ENCODE data around the gene PMPCB.
A peak's percentile ranks its signal among the peaks of the same experiment; 100 is the strongest.

The PMPCB gene

DNA sequence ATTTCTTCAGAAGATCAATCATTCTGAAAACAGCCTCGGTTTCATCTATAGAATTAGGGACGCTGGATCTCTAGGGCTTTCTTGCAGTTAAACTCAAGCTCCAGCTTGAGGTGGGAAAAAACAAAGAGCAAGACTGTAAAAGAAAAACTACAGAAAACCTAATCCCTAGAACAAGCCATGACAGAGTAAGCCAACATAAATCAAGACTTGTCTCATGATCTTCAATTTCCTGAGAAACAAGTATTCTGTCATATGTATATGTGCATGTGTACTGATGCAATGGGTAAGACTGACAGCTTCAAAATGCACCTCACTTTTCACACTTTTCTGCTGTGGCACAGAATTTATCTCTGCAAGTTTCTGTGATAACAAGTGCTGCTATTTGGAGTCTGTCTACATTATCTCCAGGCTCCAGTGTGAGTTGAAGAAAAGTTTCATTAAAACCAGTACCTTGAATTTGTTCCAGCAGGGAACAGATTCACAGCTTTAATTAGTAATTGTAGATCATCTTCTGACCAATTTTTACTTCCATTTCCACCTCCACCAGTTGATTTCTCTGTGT lies 19.2 kb downstream of the PMPCB start:
- DNase-seq = no peak

DNA sequence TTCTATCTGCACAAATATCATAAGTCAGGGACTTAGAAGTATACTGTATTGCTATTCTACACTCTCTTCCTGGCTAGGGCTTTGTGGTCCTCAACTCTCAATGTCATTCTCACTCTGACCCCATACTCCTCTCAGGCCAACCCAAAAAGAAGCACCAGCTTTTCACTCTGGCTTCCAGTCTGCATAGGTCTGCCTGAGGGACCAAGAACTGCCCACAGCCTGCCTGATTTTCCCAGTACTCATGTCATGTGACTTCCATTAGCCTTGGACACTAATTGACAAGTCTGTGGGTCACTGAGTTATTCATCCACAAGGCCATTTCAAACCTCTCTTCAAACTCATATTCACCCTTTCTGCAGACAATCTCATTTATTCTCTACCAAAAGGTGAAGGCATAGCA lies 19.8 kb downstream of the PMPCB start:
- no peak for DNase-seq

DNA sequence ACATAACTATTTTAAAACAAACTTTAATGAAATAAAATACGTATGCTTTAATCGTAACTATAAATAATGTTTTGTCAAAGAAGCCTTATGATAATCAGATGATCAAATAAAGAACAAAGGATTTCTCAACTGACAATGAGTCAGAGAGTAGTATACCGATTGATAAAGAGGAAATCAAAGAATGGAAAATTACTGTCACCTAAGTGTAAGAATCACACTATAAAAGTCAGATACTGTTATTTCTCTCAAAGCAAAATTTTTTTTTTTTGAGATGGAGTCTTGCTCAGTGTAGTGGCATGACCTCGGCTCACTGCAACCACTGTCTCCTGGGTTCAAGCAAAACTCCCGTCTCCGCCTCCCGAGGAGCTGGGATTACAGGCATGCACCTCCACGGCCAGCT lies 28.5 kb downstream of the PMPCB start:
- no peak for DNase-seq

GRCh38 chr7:103336761-103337160 lies 39.5 kb downstream of the PMPCB start:
- DNase-seq = no peak

DNA sequence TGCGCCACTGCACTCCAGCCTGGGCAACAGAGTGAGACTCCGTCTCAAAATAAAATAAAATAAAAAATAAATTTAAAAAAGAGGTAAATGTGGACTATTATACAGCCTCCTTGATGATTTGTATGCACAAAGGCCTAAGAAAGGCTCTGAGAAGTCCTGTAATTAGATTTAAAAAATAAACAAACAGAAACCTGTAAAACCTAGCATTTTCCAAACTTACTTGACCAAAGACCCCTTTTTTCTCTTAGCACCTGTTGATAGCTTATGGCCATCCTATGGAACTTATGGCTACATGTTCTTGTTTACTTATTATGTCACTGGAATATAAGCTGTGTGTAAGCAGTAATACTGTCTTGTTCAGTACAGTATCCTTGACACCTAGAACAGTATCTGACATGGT lies 41.6 kb downstream of the PMPCB start:
- DNase-seq = no peak

DNA sequence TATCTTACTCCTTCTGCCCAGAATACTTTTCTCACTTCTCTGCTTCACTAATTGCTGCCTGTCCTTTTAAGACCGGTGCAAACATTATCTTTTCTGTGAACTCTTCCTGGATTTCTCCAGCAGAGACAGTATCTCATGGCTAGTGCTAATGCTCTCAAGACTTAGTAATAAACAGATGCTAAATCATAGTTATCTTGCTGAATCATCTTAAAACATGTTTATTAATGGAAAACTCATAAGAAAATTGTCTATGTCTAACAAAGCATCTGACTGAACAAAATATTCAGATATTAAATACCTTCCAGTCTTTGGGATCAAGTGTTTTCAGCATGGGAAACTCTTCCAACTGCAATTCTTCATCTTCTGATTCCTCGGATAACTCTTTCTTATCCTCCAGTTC lies 44.2 kb downstream of the PMPCB start:
- DNase-seq = no peak

DNA sequence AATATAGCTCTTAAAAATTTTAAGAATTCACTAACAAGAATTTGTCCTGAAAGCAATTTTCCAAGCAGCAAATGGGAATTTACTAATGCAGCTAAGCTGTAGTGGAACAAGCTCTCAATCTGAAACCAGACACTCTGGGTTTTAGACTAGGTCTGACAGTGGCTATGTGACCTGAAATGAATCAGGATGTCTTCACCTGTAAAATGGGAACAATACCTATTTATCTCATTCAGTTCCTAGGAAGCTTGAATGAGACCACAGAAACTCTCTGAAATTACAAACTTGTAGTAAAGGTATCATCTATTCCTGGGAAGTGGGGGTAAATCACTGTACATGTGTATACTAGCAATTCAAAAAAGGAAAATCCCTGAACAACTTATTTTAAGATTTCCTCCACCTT lies 46.1 kb downstream of the PMPCB start:
- no peak for DNase-seq

- no peak for DNase-seq
Observed at GRCh38 chr7:103343758-103344452, 46.7 kb downstream of the PMPCB start.

DNA sequence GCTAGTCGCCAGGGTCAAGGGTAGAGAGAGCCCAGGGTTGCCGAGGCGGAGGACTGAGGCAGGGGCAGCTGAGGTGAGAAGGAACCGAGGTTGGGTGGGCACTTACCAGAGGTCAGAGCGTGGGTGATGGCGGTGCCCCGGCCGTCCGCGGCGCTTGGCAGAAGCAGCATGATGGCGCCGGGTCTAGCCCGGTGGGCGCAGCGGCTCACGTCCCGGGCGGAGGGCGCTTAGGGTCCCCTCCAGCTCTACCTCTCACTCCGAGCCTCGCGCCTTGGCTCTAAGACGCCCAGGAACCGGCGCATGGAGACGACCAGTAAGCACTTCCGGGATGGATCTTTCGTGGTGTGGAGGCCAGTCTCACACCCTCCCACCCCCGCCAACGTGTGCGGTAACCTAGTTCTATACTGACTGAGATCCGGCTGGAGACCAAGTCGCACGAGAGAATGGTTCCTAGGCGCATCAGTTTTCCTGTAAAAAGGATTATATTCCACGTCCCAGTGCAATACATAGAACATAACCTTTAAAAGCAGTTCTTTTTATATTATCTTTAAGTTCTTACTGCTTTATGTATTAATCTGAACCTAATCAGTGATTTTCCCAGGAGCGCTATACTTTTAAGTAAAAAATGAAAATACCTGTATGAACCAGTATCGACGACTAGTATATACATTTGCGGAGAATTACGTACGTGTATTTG lies 47.4 kb downstream of the PMPCB start, which contains the start of gene DNAJC2:
Gene DNAJC2 (minus strand): TSS at position 315 of the 697 bp plus-strand sequence. CDS start 145 bp downstream, at position 170.
- peak; percentile 88 for DNase-seq

GRCh38 chr7:103346396-103346795 lies 49.2 kb downstream of the PMPCB start:
- DNase-seq = no peak

DNA sequence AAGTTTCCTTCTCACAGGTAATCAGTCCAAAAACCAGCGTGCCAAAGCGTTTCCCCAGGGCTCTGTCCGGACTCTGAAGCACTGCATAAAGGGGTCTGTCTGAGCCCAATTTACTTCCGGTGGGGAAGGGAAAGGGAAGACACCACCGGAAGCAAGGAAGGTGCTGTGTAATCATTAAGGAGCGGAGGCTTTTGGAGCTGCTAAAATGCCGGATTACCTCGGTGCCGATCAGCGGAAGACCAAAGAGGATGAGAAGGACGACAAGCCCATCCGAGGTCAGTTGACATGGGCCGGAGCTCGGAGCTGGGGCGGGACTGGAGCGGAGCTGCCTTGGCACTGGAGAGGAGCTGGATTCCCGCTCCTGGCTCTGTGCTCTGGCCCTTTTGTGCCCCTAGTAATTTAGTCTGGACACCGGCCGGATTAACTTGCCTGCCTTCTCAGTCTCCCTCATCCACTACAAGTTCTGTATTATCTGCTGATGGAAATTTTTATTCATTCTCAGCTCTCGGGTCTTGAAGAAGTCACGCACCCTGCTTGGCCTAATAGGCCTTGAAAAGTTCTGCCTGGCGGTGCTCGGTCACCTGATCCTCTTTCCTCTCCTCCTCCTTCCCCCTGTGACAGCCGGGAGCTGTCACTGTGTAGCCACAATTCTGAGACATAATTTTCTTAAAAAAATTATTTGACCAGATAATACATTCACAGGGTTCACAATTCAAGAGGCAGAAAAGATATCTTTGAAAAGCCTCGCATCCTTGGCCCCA lies 50.5 kb downstream of the PMPCB start, which contains the start of gene PSMC2:
Gene PSMC2 (plus strand): TSS at position 137 of the 761 bp plus-strand sequence. CDS start 69 bp downstream, at position 206.
- peak; percentile 90 for DNase-seq

DNA sequence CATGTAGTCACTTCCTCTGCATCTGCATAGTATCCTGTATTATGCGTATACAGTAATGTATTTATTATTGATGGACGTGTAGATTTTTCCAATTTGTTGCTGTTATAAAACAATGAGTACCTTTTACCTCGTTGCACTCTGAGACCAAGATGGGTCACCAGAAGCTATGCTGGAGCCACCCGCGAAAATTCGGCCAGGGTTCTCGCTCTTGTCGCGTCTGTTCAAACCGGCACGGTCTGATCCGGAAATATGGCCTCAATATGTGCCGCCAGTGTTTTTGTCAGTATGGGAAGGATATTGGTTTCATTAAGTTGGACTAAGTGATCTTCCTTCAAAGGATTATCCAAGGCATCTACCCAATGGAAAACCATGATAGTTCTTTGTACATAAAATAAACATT lies 51.2 kb downstream of the PMPCB start:
- no peak for DNase-seq

DNA sequence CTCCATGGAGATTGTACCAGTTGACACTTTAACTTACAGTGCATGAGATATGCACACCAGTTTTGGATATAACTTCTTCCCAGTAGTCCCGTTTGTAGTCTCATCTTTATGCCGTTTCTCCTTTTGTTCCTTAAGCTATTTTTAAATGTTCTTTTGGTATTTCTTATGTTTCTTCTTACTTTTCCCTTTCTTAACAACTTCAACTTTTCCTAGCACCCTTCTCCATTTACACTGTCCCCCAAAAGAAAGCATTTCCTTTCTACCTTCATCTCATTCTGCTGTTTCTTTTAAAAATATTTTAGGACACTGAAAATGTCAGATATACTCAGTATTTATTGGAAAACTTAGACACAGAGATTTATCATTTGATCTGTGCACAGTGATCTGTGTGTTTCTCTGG lies 51.7 kb downstream of the PMPCB start:
- DNase-seq = no peak

- no peak for DNase-seq
Observed at GRCh38 chr7:103349805-103350204, 52.6 kb downstream of the PMPCB start.
